Esophagus squamous epithelium (tissue), 5 donors: ENCODE data around the gene PARD3B. TPM values are rescaled to one million over a fixed set of nuclear protein-coding genes. Genes with fewer than 3 reads are reported as not detected.

Experiments
- DNase-seq: peaks from one replicate; lab custom pipeline; 2025; lab: John Stamatoyannopoulos, UW
- H3K27ac ChIP-seq, 4 donors: fragments of 200-600 bp; sonication (generic); one replicate each; pipeline ENCODE4 v1.5.1; 2016 to 2019; ENCODE audit warnings: mild to moderate bottlenecking in 1 of 4
- H3K27me3 ChIP-seq, 4 donors: fragments of 200-600 bp; sonication (generic); 1 replicate in 3 of 4; 2 replicates in 1 of 4; pipeline versions ENCODE4 v1.5.1 to v1.6.0; 2017 to 2021; ENCODE audit warnings: antibody characterized with exemption in 1 of 4
- H3K36me3 ChIP-seq, 3 donors: fragments of 200-600 bp; sonication (generic); one replicate each; pipeline ENCODE4 v1.5.1; 2016 to 2019
- H3K4me1 ChIP-seq, 3 donors: fragments of 200-600 bp; sonication (generic); one replicate each; pipeline ENCODE4 v1.5.1; 2017 to 2019
- H3K4me3 ChIP-seq, 4 donors: fragments of 200-600 bp; sonication (generic); 1 replicate in 3 of 4; 2 replicates in 1 of 4; pipeline ENCODE4 v1.5.1; 2016 to 2019; ENCODE audit warnings: mild to moderate bottlenecking in 2 of 4, moderate library complexity in 1 of 4
- H3K9me3 ChIP-seq, 3 donors: fragments of 200-600 bp; sonication (generic); one replicate each; pipeline ENCODE4 v1.5.1; 2016 to 2019
- POLR2A ChIP-seq, 4 donors: fragments of 450-650 bp; IDR thresholded peaks; one replicate each; pipeline ENCODE4 v1.6.1; 2017; ENCODE audit warnings: antibody characterized with exemption in 4 of 4, mild to moderate bottlenecking in 4 of 4, moderate library complexity in 3 of 4
- WGBS, 2 donors: methylation state at CpG; one replicate each; pipeline ENCODE4 v1.1.5; 2018; 5-methylcytosine and 5-hydroxymethylcytosine counted together
- intact Hi-C: fragments of 100-400 bp; cut with DNase I; formaldehyde crosslinking; loops from one replicate; pipeline ENCODE4 v1.15.0; 2022
- total RNA-seq, 4 donors: library from RNA; depleted of rRNA; stranded (reverse); fragments of >200 nt; gene quantifications; one replicate each; pipeline ENCODE4 v1.1.0, GENCODE V29; 2016
- TF ChIP-seq, protein P1 (sequence below), 6 experiments: fragments of 450-650 bp in 4 of 6; fragments of 200-600 bp in 2 of 6; sonication (generic) in 2 of 6; IDR thresholded peaks; one replicate each; pipeline ENCODE4 v1.5.1; 2016 to 2019; ENCODE audit warnings: antibody characterized with exemption in 6 of 6, mild to moderate bottlenecking in 4 of 6, moderate library complexity in 4 of 6
- donor health status: DM: yes; HTN: yes; CAD: no.

PARD3B gene
- total RNA-seq, 4 donors from 2014 or later = 2.4 to 15.8 (median 4.3) TPM

DNA sequence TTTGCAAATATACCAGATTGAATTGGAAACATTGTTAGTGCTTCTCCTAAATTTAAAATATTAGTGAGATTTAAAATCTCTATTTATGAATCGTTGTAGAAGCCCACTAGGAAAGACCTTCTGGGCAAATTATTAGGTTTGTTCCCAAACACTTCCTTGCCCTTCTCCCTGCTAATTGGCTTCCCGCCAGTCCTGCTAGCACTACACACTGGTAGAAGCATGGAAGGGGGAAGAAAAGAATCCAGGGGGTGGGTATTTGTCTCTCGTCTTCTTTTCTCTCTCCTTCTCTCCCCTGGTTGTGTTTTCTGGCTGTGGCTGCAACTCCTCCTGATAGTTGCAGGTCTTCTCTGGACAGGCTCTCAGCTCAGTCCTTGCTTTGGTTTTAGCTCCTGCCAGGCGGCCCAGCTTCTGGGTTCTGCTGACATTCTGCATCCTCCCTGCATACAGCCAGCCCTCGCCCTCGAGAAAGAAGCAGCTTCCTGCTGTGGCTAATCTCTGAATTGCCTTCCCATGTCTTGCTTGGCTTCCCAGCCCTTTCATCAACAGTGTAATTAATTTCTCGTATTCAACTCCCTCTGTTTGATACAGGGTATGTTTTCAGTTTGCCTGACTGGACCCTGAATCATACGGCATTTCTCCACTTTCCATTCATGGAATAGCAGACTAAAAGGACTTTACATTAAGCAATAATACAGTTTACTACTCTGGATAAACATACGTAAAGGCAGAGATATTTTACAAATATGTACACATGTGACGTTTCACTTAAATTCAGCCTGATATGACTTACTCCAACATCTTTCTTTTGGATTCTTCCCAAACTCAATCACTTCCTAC lies 6.9 kb upstream of the PARD3B start:
- Histone ChIP-seq H3K27me3 (no peaks in the 10 kb centered on the region), H3K9me3 (no peaks in the 10 kb centered on the region), H3K36me3 (no peaks in the 10 kb centered on the region), H3K4me3 (no peak overlapping the region), H3K27ac (no peak overlapping the region), H3K4me1 (peaks cover 0 to 3% (median 0%) of the 10 kb centered on the region in 3 donors)
- no peak for TF ChIP-seq POLR2A (IDR thresholded peaks at IDR 0.05)
- TF ChIP-seq, protein P1, sequence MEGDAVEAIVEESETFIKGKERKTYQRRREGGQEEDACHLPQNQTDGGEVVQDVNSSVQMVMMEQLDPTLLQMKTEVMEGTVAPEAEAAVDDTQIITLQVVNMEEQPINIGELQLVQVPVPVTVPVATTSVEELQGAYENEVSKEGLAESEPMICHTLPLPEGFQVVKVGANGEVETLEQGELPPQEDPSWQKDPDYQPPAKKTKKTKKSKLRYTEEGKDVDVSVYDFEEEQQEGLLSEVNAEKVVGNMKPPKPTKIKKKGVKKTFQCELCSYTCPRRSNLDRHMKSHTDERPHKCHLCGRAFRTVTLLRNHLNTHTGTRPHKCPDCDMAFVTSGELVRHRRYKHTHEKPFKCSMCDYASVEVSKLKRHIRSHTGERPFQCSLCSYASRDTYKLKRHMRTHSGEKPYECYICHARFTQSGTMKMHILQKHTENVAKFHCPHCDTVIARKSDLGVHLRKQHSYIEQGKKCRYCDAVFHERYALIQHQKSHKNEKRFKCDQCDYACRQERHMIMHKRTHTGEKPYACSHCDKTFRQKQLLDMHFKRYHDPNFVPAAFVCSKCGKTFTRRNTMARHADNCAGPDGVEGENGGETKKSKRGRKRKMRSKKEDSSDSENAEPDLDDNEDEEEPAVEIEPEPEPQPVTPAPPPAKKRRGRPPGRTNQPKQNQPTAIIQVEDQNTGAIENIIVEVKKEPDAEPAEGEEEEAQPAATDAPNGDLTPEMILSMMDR (IDR thresholded peaks at IDR 0.05) = no peak
- 56 to 70% methylated on average over 10 of the region's 10 CpGs for WGBS, 2 donors
- intact Hi-C loops = no loop called here
- no peak for DNase-seq

DNA sequence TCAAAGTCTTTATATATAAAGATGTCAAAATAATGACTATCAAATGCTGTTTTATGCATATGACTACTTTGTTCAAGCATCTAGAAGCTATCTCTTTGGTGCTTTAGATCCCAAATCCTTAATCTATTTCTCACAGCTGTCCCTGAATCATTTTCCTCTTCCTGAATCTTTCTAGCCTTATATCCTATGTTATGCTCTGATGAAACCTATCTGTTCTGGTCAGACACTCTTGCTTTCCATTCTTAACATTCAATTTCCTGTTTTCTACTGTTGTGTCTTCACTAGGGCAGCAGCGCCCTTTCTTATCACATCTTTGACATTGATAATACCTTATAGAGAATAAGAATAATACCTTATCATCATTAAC lies 6.3 kb upstream of the PARD3B start:
- Histone ChIP-seq H3K4me1 (peaks cover 0 to 3% (median 0%) of the 10 kb centered on the region in 3 donors), H3K4me3 (no peak overlapping the region), H3K27me3 (peaks cover 0 to 2% (median 0%) of the 10 kb centered on the region in 4 donors), H3K36me3 (no peaks in the 10 kb centered on the region), H3K9me3 (no peaks in the 10 kb centered on the region), H3K27ac (no peak overlapping the region)
- TF ChIP-seq, protein P1 (IDR thresholded peaks at IDR 0.05) = no peak
- TF ChIP-seq POLR2A (IDR thresholded peaks at IDR 0.05) = no peak
- DNase-seq = no peak
- intact Hi-C loops = no loop called here
- 90 to 98% methylated on average over 1 of the region's 1 CpG for WGBS, 2 donors

DNA sequence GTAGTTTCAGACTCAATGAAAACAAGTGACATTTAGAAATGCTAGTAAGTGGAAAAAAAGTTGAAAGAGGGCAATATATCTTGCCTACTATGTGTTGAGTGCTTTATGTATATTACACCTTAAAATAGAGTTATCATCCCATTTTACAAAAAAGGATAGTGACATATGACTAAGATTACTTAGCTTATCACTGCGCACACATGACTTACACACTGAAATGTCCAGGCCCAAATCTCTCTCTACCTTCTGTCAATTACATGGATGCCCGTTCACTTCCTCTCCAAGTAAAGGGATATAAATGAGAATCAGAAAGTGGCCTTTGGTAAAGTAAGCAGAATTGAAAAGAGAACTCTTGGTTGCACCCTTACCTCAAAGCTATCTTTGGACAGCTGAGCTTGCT lies 3.6 kb upstream of the PARD3B start:
- H3K4me3 ChIP-seq = no peak overlapping the region
- H3K27ac ChIP-seq = no peak overlapping the region
- H3K4me1 ChIP-seq = peaks cover 4 to 27% (median 8%) of the 10 kb centered on the region in 3 donors
- TF ChIP-seq, protein P1 (IDR thresholded peaks at IDR 0.05) = no peak
- no peak for TF ChIP-seq POLR2A (IDR thresholded peaks at IDR 0.05)
- H3K9me3 ChIP-seq = no peaks in the 10 kb centered on the region
- H3K36me3 ChIP-seq = no peaks in the 10 kb centered on the region
- H3K27me3 ChIP-seq = peaks cover 0 to 5% (median 0%) of the 10 kb centered on the region in 4 donors
- intact Hi-C loops = no loop called here
- 86 to 94% methylated on average over 2 of the region's 2 CpGs for WGBS, 2 donors
- no peak for DNase-seq

DNA sequence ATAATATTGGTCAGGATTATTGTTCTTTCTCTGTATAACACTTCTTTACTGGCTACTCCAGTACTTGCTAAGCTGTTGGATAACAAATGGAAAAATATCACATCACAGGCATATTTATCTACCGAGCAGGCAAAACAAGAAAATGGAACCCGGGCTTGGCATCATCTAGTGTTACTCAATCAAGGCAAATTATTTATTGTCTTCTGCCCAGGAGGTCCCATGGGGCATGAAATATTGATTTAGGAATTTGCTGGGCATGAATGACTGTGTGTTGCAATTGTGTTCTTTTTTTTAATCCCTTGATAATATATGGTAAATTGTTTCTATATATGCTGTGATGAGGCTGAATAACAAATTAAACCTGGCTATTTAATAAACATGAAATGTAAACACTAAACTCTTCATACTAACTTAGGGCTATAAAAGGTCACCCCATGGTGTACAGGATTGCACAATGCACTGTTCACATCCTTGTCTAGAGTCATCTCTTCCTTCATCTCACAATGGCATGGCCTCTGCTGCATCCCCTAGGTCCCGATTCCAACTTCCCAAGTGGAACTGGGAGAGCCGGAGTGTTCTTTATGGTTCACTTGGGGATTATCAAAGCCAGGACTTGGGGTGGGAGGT lies 2.2 kb upstream of the PARD3B start:
- H3K9me3 ChIP-seq = no peaks in the 10 kb centered on the region
- H3K4me1 ChIP-seq = peaks cover 4 to 32% (median 8%) of the 10 kb centered on the region in 3 donors
- DNase-seq = no peak
- TF ChIP-seq, protein P1 (IDR thresholded peaks at IDR 0.05) = no peak
- TF ChIP-seq POLR2A (IDR thresholded peaks at IDR 0.05) = no peak
- WGBS, 2 donors = 83 to 84% methylated on average over 3 to 4 of the region's 4 CpGs
- H3K36me3 ChIP-seq = no peaks in the 10 kb centered on the region
- no peak overlapping the region for H3K27ac ChIP-seq
- peaks cover 0 to 5% (median 0%) of the 10 kb centered on the region in 4 donors for H3K27me3 ChIP-seq
- intact Hi-C loops = no loop called here
- no peak overlapping the region for H3K4me3 ChIP-seq
